HEK293T (cell line): ENCODE data around the gene TWSG1.

Experiments used
- BHLHE40 ChIP-seq: fragments of 450-650 bp; IDR thresholded peaks from 2 replicates; pipeline ENCODE4 v1.6.1; 2016; ENCODE audit warnings: mild to moderate bottlenecking, moderate library complexity, borderline replicate concordance
- FOXA1 ChIP-seq: fragments of 450-650 bp; IDR thresholded peaks from 2 replicates; pipeline ENCODE4 v1.6.1; 2016; ENCODE audit warnings: mild to moderate bottlenecking
- SUZ12 ChIP-seq: fragments of 450-650 bp; IDR thresholded peaks from 2 replicates; pipeline ENCODE4 v1.6.1; 2016; ENCODE audit warnings: mild to moderate bottlenecking
- ZNF384 ChIP-seq: fragments of 450-650 bp; IDR thresholded peaks from 2 replicates; pipeline ENCODE4 v1.6.1; 2016
- TF ChIP-seq, protein P1 (sequence below): fragments of 450-650 bp; IDR thresholded peaks from 2 replicates; pipeline ENCODE4 v1.6.1; 2016

DNA sequence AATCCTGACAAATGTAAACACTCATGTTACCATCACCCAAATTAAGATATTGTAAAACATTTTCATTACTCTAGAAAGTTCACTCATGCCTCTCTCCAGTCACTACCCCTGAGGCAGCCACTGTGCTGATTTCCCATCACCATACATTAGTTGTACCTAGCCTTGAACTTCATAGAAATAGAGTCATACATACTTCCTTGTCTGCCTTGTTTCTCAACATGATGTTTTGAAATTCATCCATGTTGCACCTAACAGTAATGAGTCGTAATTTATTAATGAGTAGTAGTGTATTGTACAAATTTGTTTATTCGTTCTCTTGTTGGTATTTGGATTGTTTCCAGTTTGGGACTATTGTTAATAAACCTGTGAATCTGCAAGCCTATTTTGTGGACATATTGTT lies 49.0 kb upstream of the TWSG1 start:
- TF ChIP-seq BHLHE40, result no peak
- no peak for TF ChIP-seq ZNF384
- TF ChIP-seq SUZ12, result no peak
- TF ChIP-seq FOXA1, result no peak
- TF ChIP-seq, protein P1, sequence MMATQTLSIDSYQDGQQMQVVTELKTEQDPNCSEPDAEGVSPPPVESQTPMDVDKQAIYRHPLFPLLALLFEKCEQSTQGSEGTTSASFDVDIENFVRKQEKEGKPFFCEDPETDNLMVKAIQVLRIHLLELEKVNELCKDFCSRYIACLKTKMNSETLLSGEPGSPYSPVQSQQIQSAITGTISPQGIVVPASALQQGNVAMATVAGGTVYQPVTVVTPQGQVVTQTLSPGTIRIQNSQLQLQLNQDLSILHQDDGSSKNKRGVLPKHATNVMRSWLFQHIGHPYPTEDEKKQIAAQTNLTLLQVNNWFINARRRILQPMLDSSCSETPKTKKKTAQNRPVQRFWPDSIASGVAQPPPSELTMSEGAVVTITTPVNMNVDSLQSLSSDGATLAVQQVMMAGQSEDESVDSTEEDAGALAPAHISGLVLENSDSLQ, result no peak
